Glomerular endothelial cell (primary cell): ENCODE measurements around the gene ACY1. TPM values are rescaled to one million over a fixed set of nuclear protein-coding genes. Genes with fewer than 3 reads are reported as not detected.

Source experiments
- total RNA-seq: library from RNA; depleted of rRNA; stranded (reverse); fragments of >200 nt; gene quantifications from 2 replicates; pipeline ENCODE4 v1.2.3, GENCODE V29; 2015

ACY1 gene
- total RNA-seq, 1 donor from 2014 or later: 24.2 TPM

Other genes starting within 250 kb of the ACY1 start
- gene IQCF6, start 204.3 kb upstream of the ACY1 start, total RNA-seq: not detected in 2 replicates
- not detected in 2 replicates for gene IQCF2, start 121.9 kb upstream of the ACY1 start, total RNA-seq
- not detected in 2 replicates for gene IQCF5, start 107.9 kb upstream of the ACY1 start, total RNA-seq
- gene IQCF1, start 80.2 kb upstream of the ACY1 start, total RNA-seq: not detected in 2 replicates
- gene RRP9, start 41.6 kb upstream of the ACY1 start, total RNA-seq: 13.5 and 17.2 TPM in 2 replicates
- gene PARP3, start 41.2 kb upstream of the ACY1 start, total RNA-seq: 11.7 and 12.8 TPM in 2 replicates
- 0.06 TPM in 1 of 2 replicates, not detected in the other for gene GPR62, start 28.2 kb upstream of the ACY1 start, total RNA-seq
- 62.7 and 65.7 TPM in 2 replicates for gene PCBP4, start 16.1 kb upstream of the ACY1 start, total RNA-seq
- 29.8 and 31.8 TPM in 2 replicates for gene ABHD14B, start 9.5 kb upstream of the ACY1 start, total RNA-seq
- 13.5 and 17.0 TPM in 2 replicates for gene ABHD14A, start 8.5 kb upstream of the ACY1 start, total RNA-seq
- gene RPL29, start 12.4 kb downstream of the ACY1 start, total RNA-seq: 1,365 and 2,409 TPM in 2 replicates
- 20.2 and 23.8 TPM in 2 replicates for gene DUSP7, start 73.0 kb downstream of the ACY1 start, total RNA-seq
- 2.7 and 4.7 TPM in 2 replicates for gene POC1A, start 170.9 kb downstream of the ACY1 start, total RNA-seq
- gene ALAS1, start 214.6 kb downstream of the ACY1 start, total RNA-seq: 69.8 and 72.6 TPM in 2 replicates
- gene TLR9, start 242.1 kb downstream of the ACY1 start, total RNA-seq: not detected in 2 replicates